CD4-positive, alpha-beta T cell treated with Interleukin-17A for 1 hour (primary cell): ENCODE results near the gene CDC42EP2.

Experiments used
- DNase-seq: peaks from one replicate; pipeline ENCODE4 v3.0.0-alpha.2; 2020

CDC42EP2 gene

GRCh38 chr11:65314501-65315203 is at the start of gene CDC42EP2:
CDC42EP2 (plus strand) TSS chr11:65314866; CDS start chr11:65320899, 6,033 bp downstream.
- DNase-seq, result peak; percentile 76

GRCh38 chr11:65266210-65266609 is 48.5 kb upstream of the CDC42EP2 start:
- no peak for DNase-seq

GRCh38 chr11:65274735-65275682 is 39.7 kb upstream of the CDC42EP2 start:
- DNase-seq, result peak; percentile 54

- DNase-seq, result no peak
Measured at GRCh38 chr11:65275906-65276305, 38.8 kb upstream of the CDC42EP2 start.

GRCh38 chr11:65277631-65278277 is 36.9 kb upstream of the CDC42EP2 start:
- no peak for DNase-seq

GRCh38 chr11:65278356-65278755 is 36.3 kb upstream of the CDC42EP2 start:
- no peak for DNase-seq

- no peak for DNase-seq
Measured at GRCh38 chr11:65279279-65279678, 35.4 kb upstream of the CDC42EP2 start.

GRCh38 chr11:65279741-65280440 is 34.8 kb upstream of the CDC42EP2 start:
- DNase-seq, result peak; percentile 46

- DNase-seq, result no peak
Measured at GRCh38 chr11:65280646-65281045, 34.0 kb upstream of the CDC42EP2 start.

GRCh38 chr11:65286686-65287085 is 28.0 kb upstream of the CDC42EP2 start:
- no peak for DNase-seq

GRCh38 chr11:65287601-65288000 is 27.1 kb upstream of the CDC42EP2 start:
- DNase-seq, result no peak

- DNase-seq, result no peak
Measured at GRCh38 chr11:65288706-65289536, 25.7 kb upstream of the CDC42EP2 start.

- peak; percentile 24 for DNase-seq
Measured at GRCh38 chr11:65290448-65291165, 24.1 kb upstream of the CDC42EP2 start.

- DNase-seq, result no peak
Measured at GRCh38 chr11:65291613-65292012, 23.1 kb upstream of the CDC42EP2 start.

GRCh38 chr11:65292890-65293289 is 21.8 kb upstream of the CDC42EP2 start:
- no peak for DNase-seq

GRCh38 chr11:65293909-65294381 is 20.7 kb upstream of the CDC42EP2 start:
- no peak for DNase-seq

- no peak for DNase-seq
Measured at GRCh38 chr11:65295001-65295400, 19.7 kb upstream of the CDC42EP2 start.

- DNase-seq, result no peak
Measured at GRCh38 chr11:65295571-65296341, 18.9 kb upstream of the CDC42EP2 start.

GRCh38 chr11:65297026-65297672 is 17.5 kb upstream of the CDC42EP2 start:
- DNase-seq, result no peak

GRCh38 chr11:65298131-65298535 is 16.5 kb upstream of the CDC42EP2 start:
- no peak for DNase-seq
